Measurements from ENCODE around the gene PAFAH2.
"Not testable (repeated sequence)": the region's sequence is repeated elsewhere in the genome, so short reads cannot be mapped to it uniquely, and the experiment has no call there.

PAFAH2 gene

DNA sequence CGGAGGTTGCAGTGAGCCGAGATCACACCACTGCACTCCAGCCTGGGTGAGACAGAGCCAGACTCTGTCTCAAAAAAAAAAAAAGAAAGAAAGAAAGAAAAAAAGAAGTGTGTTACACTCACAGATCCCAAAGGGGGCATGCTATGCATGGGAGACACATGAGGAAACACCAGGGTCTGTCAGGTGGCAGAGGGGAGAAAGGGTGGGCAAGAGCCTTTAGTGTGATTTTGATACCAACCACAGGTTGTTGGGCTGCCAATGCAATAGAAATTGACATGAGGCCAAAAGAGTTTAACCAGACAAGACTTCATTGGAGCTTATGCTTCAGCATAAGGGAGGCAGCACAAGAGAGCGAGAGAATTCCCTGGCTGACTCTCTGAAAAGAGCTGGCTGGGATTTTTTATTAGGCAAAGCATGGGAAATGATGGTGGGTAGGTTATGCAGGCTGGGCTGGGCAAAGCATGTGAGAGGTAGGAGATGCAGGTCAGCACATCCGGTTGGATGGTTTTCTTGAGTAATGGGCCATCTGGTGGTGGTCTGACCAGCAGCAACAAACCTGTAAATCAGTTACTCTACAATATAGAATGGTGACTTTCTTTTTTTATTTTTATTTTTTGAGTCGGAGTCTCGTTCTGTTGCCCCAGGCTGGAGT, 12.1 kb upstream of the PAFAH2 start:
- DNase-seq: no peak

- no peak for DNase-seq
These were observed 8.8 kb upstream of the PAFAH2 start for GRCh38 chr1:26006710-26007109.

DNA sequence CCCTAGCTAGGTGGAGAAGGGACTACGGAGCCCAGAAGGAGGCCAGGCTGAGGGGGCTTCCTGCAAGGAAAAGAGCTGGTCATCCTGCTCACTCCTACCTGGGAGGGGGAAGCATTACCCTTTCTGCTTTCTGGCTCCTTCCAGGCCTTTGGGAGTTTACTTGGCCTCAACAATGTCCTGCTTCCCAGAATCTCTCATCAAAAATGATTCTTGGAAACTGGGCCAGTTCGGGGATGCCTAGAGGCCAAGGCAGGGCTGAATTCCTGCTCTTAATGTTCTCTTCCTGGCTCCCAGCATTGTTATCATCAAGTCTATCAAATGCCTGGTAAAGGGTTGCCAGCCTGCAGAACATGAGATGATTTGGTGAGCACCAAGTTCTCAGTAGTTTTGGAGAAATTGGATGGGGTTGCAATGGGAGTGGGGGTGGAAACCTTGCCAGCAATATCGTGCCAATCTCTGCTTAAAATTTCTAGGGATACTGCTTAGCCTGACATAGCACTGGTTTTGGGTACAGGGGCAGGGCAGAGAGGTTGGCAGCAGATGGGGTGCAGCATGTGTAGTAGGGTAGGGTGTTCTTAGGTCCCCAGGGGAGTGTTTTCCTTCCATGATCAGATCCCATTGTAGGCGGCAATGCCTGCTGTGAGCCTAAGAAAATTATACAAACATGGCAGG, 7.7 kb upstream of the PAFAH2 start:
- no peak for DNase-seq

- no peak for DNase-seq
These were observed 5.9 kb upstream of the PAFAH2 start for GRCh38 chr1:26003756-26004155.

- DNase-seq: no peak
These were observed 5.4 kb upstream of the PAFAH2 start for GRCh38 chr1:26003262-26003661.

GRCh38 chr1:25999041-25999800, 1.4 kb upstream of the PAFAH2 start:
- no peak for DNase-seq

GRCh38 chr1:25996966-25997827, 666 bp downstream of the PAFAH2 start:
- DNase-seq: no peak

GRCh38 chr1:25994402-25995150, 3.3 kb downstream of the PAFAH2 start:
- DNase-seq: no peak

GRCh38 chr1:25993197-25993951, 4.5 kb downstream of the PAFAH2 start:
- no peak for DNase-seq

DNA sequence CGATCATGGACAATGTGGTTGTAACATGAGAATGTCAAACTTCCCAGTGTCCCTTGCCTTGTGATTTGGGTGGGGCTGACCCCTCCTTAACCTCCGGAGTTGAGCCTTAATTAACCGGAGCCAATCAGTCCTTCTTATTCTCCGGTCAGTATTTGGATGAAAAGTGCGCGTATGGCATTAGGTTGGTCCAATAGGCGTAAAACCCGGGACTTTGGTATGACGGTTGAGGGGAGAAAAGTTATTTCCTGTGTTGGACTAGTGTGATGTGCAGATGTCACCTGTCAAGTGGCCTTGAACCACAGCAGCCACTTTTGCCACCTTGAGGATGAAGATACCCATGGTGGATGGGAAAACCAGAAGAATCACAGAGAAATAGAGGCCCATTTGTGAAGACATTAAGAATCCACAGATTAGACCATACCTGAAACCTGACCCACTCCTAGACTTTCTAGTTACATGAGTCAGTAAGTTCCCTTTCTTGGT, 5.1 kb downstream of the PAFAH2 start:
- DNase-seq: no peak

- no peak for DNase-seq
These were observed 5.8 kb downstream of the PAFAH2 start for GRCh38 chr1:25991937-25992688.

- DNase-seq: no peak
These were observed 7.0 kb downstream of the PAFAH2 start for GRCh38 chr1:25990702-25991395.

DNA sequence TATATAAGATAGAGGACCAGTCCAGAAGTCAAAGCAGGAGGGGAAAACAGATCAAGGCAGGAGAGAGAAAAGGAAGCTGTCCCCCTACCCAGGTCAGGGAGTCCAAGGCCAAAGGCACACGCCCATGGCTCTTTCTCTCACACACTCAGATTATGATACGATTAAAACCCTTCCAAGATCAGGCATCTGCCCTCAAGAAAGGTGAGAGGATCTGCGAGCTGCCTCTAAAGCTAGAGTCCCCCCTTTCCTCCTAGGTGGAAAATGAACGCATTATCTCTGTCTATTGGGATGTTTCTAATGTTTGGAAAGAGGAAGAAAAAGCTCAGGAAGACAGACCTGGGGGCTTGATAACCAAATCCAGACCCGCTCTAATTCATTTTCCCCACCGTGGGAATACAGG, 7.6 kb downstream of the PAFAH2 start:
- DNase-seq: no peak

DNA sequence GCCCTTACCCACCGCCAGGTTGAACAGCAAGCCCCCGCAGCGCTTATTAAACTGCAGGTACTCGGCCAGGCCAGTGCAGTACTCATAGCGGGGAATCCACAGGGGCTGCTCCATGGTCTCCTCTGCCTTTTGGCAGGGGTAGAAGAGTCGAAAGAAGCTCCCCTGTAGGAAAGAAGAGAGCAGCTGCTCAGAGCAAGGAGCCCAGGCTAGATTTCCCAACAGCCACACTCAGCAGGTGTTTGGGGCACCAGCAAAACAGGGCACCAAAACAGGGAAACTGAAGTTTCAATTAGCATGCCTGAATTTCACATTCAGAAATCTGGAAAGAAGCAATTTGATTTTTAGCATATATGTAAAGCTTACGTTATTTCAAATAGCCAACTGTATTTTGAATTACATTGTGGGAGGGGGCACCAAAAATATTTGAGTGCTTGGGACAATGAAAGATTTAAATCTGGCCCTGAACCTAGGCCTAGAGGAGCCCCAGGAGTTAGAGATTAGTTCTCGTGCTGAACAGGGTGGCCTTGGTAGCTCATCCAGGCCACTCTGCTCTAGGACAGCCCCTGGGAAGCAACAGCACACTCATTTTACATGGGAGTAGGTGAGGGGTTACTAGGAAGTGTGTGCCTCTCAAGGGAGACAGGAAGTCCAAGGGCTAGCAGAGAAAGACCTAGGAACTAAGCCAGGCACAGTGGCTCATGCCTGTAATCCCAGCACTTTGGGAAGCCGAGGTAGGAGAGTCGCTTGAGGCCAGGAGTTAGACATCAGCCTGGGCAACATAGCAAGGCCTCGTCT, 8.2 kb downstream of the PAFAH2 start:
- no peak for DNase-seq

GRCh38 chr1:25987951-25988350, 9.9 kb downstream of the PAFAH2 start:
- no peak for DNase-seq

- not testable (repeated sequence) for DNase-seq
These were observed 11.1 kb downstream of the PAFAH2 start for GRCh38 chr1:25986773-25987172.

DNA sequence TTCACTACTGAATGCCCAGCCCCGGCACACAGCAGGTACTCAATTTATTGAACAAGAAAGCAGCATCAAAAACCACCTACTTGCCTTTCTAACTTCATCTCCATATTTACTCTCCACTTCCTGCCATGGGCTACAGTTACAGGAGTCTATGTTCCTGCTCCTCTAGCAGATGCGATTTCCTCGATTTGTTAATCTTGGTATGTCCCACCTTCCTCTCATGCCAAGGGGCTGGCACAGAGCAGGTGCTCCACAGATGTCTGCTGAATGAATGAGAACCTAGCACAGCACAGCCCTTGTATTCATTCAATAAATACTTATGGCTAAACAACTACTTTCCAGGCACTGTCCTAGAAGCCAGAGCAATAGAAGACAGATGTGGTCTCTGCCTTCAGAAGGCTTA, 12.2 kb downstream of the PAFAH2 start:
- no peak for DNase-seq

DNA sequence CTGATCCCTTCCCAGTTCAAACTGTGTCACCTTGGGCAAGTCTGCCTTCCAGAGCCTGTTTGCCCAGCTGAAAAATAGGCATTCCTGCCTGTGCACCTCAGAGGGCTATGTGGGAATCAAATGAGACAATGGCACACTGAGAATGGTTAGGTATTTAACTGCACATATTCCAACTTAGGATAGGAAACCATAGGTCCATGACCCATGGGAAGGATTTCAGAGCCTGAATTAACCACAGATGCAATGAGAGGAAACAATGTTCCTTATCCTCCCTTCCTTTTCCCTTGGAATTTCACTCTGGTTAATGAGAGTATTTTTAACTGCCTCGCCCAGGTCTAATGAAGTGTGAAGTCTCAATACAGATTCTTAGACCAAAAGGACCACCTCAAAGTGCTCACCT, 12.7 kb downstream of the PAFAH2 start:
- DNase-seq: no peak

GRCh38 chr1:25979210-25979609, 18.7 kb downstream of the PAFAH2 start:
- no peak for DNase-seq
